GM19025 (cell line): ENCODE measurements around the gene C16orf89.
"Not testable (repeated sequence)": the region's sequence is repeated elsewhere in the genome, so short reads cannot be mapped to it uniquely, and the experiment has no call there.

Source experiments
- ATAC-seq: cut with Tn5 transposase; IDR thresholded peaks from one replicate; pipeline ENCODE4 v1.9.1; 2021; ENCODE audit warnings: mild to moderate bottlenecking, low read depth, moderate library complexity; ENCODE audit not compliant: unreplicated experiment

C16orf89 gene

DNA sequence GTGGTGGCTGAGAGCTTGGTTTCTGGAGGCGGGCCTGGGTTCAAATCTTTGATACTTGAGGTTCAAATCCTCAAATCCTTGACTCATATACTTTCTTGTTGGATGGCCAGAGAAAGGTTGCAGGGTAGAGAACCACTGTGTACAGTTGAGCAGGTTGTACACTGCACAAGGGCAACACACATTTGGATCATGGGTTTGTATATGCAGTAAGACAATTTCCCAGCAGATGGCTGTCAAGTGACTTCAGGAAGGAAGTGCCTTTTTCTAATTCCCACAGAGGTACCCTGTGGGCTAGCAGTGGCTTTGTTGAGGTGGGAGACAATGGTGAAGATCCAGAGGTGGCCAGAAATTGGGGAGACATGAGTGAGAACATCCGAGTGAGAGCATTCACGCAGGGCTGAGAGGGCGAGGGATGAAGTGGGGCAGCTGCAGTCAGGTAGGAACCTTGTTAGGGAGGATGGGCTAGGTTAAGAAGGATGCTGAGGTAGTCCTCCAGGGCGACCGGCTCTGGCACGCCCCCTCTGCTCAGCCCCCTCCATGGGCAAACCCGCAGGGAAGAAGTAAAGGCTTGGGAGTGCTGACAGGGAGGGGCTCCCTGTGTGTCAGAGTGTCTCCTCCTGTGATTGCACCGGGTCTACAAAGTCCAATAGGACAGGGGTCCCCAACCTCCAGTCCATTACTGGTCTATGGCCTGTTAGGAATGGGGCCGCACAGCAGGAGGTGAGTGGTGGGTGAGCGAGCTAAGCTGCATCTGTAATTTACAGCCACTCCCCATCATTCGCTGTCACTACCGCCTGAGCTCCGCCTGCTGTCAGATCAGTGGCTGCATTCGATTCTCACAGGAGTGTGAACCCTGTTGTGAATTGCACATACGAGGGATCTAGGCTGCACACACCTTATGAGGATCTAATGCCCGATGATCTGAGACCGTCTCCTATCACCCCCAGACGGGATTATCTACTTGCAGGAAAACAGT is 2.7 kb downstream of the C16orf89 start:
- ATAC-seq: no peak

DNA sequence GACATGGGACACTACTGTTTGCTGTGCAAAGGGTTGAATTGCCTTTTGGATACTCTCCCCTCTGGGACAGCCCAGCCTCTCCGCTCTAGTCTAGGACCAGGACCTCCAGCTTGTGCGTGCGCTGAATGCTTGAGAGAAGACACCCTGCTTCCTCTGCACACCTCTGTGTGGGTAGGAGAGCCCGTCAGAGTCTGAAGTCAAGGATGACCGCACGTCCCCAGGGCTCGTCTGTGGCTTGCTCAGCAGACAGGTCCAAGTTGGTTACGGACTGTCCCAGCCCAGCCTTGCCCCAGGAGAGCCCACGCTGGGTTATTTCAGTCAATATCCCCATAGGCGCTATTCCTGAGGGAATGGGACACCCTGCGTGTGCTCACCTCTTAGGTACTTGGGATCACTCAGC is 3.7 kb downstream of the C16orf89 start:
- ATAC-seq: no peak

DNA sequence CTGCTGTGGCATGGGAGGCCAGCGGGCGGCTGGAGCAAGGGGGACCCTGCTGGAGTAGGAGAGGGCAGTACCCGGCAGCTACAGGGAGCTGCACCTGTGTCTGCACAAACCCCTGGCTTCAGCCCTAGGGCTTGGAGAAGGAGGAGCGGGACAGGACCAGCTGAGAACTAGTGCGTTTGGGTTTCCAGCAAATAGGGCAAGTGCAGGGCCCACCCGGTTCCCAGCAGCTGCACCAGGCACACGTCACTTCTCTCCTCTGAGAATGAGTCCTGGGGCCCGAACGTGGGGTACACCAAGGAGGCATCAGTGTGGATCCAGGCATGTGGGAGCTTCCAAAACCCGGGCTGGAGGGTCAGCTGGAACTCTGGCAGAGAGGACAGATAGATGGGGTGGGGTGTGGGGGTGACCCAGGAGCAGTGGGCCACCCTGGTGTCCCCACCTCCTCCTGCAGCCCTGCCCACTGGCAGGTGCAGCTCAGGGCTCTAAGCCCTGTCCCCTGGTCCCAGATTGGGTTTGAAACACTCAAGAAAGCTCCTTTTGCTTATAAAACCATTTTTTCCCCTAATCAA is 5.6 kb downstream of the C16orf89 start:
- ATAC-seq: no peak

- ATAC-seq: no peak
Observed at GRCh38 chr16:5059386-5060072, 6.2 kb downstream of the C16orf89 start.

DNA sequence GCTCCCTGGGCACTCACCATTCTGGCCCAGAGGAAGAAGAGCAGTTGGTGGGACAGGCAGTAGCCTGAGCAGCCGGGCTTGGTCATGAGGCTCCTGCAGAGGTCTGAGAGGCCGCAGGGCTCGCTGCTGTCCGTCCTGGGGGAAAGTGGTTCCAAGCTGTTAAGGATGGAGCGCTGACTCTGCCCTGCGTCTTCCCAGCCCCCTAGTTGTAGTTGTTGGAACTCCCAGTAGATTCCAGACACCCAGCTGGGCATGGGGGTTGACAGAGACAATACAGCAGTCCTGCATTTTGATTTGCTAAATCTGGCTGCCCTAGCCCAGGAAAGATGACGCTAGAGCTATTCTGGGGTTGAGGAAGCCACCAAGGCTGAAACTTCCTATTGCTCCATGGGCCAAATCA is 7.3 kb downstream of the C16orf89 start:
- ATAC-seq: no peak

- ATAC-seq: no peak
Observed at GRCh38 chr16:5056352-5056751, 9.4 kb downstream of the C16orf89 start.

- no peak for ATAC-seq
Observed at GRCh38 chr16:5054876-5055865, 10.6 kb downstream of the C16orf89 start.

GRCh38 chr16:5046914-5047313 is 18.8 kb downstream of the C16orf89 start:
- no peak for ATAC-seq

- ATAC-seq: no peak
Observed at GRCh38 chr16:5045499-5046115, 20.1 kb downstream of the C16orf89 start.

DNA sequence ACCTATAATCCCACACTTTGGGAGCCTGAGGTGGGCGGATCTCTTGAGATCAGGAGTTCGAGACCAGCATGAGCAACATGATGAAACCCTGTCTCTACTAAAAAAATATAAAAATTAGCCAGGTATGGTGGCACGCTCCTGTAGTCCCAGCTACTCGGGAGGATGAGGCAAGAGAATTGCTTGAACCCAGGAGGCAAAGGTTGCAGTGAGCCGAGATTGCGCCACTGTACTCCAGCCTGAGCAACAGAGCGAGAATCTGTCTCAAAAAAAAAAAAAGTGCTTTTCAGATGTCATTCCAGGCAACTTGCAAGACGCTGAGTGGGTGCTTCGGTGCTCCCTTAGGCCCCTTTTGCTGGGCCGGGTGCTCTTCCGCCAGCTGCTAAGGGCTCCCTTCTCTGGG is 21.2 kb downstream of the C16orf89 start:
- not testable (repeated sequence) for ATAC-seq

- no peak for ATAC-seq
Observed at GRCh38 chr16:5044011-5044540, 21.7 kb downstream of the C16orf89 start.

- ATAC-seq: no peak
Observed at GRCh38 chr16:5042574-5043171, 23.1 kb downstream of the C16orf89 start.

- peak; percentile 71 for ATAC-seq
Observed at GRCh38 chr16:5041600-5042133, 24.1 kb downstream of the C16orf89 start.

DNA sequence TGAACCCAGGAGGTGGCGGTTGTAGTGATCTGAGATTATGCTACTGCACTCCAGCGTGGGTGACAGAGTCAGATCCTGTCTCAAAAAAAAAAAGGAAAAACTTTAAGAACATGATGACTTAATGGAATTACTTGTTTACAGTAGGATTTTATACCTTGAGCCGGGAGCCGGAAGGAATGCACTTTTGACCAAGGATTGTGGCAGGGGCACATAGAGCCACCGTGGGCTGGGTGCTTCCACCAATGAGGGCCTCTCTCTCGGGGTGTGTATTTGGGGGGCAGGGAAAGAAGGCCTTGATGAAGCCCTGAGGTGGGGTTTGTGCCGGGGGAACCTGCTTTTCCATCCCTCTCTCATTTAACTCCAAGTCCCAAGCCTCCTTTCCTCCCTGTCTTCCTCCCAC is 25.3 kb downstream of the C16orf89 start:
- no peak for ATAC-seq

- no peak for ATAC-seq
Observed at GRCh38 chr16:5036228-5037156, 29.3 kb downstream of the C16orf89 start.

GRCh38 chr16:5035909-5036227 is 29.9 kb downstream of the C16orf89 start:
- ATAC-seq: no peak

GRCh38 chr16:5034167-5034523 is 31.6 kb downstream of the C16orf89 start:
- no peak for ATAC-seq
